K562 (cell line): ENCODE measurements around the gene TMC2. TPM values are rescaled to one million over a fixed set of nuclear protein-coding genes. Genes with fewer than 3 reads are reported as not detected.

ENCODE experiments used
- ATAC-seq: fragments of 200-7000 bp; cut with Tn5 transposase; 3 replicates; pipeline ENCODE4 v1.9.1; 2020; ENCODE audit warnings: moderate library complexity
- BruUV-seq: library from RNA; stranded (reverse); fragments of 400-500 nt; replicated peaks from 2 replicates; lab custom pipeline; 2021; lab: Mats Ljungman, UMichigan
- CTCF ChIA-PET: fragments of 300-600 bp; formaldehyde crosslinking; extraction: SDS; loops from one replicate; lab custom pipeline; 2021; ENCODE audit warnings: low intra/inter-chr PET ratio; lab: Yijun Ruan, JAX
- POLR2A ChIA-PET: fragments of 300-600, 350-650 bp; sonication (Branson Sonifier 250); formaldehyde crosslinking; extraction: SDS; loops from one replicate; lab custom pipeline; 2021; ENCODE audit warnings: antibody characterized with exemption, inconsistent platforms; lab: Yijun Ruan, JAX
- DNase-seq, 4 experiments: peaks; one replicate each; pipeline versions ENCODE4 v3.0.0 to v3.0.0-alpha.2; 2011 to 2018; ENCODE audit warnings: low spot score in 3 of 4, mixed read lengths in 3 of 4; ENCODE audit errors: extremely low read depth in 1 of 4
- FAIRE-seq: peaks from 2 replicates; lab custom pipeline; 2011; peaks lifted over from hg19 to GRCh38; lab: Jason Lieb, UNC
- H2AFZ ChIP-seq: 2 replicates; pipeline ENCODE4 v1.6.0; 2011; ENCODE audit warnings: low read depth, low read length, control low read depth, inconsistent platforms
- H3K27ac ChIP-seq: fragments of 200-600 bp; 3 replicates; pipeline ENCODE4 v1.8.0; 2011; ENCODE audit warnings: low read depth, mild to moderate bottlenecking, control low read depth, inconsistent platforms, low read length, moderate library complexity, mixed read lengths; ENCODE audit errors: extremely low read depth
- H3K27me3 ChIP-seq, 2 experiments: fragments of 300-600 bp in 1 of 2; 2 replicates in 1 of 2; 3 replicates in 1 of 2; pipeline versions ENCODE4 v1.6.0 to v1.8.0; 2011; ENCODE audit warnings: inconsistent platforms in 2 of 2, low read length in 2 of 2, mild to moderate bottlenecking in 1 of 2, mixed read lengths in 1 of 2, moderate library complexity in 1 of 2; ENCODE audit not compliant: control insufficient read depth in 2 of 2, insufficient read depth in 2 of 2
- H3K36me3 ChIP-seq: fragments of 300-600 bp; 3 replicates; pipeline ENCODE4 v1.8.0; 2011; ENCODE audit warnings: mild to moderate bottlenecking, low read length, inconsistent platforms; ENCODE audit not compliant: control insufficient read depth, insufficient read depth
- H3K4me1 ChIP-seq, 2 experiments: fragments of 200-600 bp in 1 of 2; replicated peaks in 1 of 2; 2 replicates in 1 of 2; 3 replicates in 1 of 2; pipeline versions ENCODE4 v1.5.1 to v1.8.0; 2011; ENCODE audit warnings: inconsistent platforms in 2 of 2, low read length in 2 of 2, mild to moderate bottlenecking in 1 of 2, mixed read lengths in 1 of 2, moderate library complexity in 1 of 2; ENCODE audit not compliant: control insufficient read depth in 2 of 2, insufficient read depth in 2 of 2
- H3K4me2 ChIP-seq: 2 replicates; pipeline ENCODE4 v1.6.1; 2011; ENCODE audit warnings: low read length, control low read depth, inconsistent platforms, mixed read lengths; ENCODE audit not compliant: insufficient read depth
- H3K4me3 ChIP-seq: fragments of 200-600 bp; sonication (generic), shearing (Covaris generic); 2 replicates; pipeline ENCODE4 v1.5.1; 2016; ENCODE audit warnings: control low read depth, inconsistent platforms
- H3K79me2 ChIP-seq: fragments of 200-600 bp; 3 replicates; pipeline ENCODE4 v1.8.0; 2011; ENCODE audit warnings: low read length, inconsistent platforms; ENCODE audit not compliant: control insufficient read depth, insufficient read depth
- H3K9ac ChIP-seq, 2 experiments: 2 replicates each; pipeline versions ENCODE4 v1.6.0 to v1.6.1; 2011; ENCODE audit warnings: low read depth in 2 of 2, low read length in 2 of 2, control low read depth in 1 of 2, inconsistent platforms in 1 of 2, mild to moderate bottlenecking in 1 of 2, mixed read lengths in 1 of 2; ENCODE audit not compliant: insufficient read depth in 1 of 2
- H3K9me1 ChIP-seq: one replicate; pipeline ENCODE4 v1.6.0; 2011; ENCODE audit warnings: inconsistent platforms, mild to moderate bottlenecking, low read length, moderate library complexity; ENCODE audit not compliant: control insufficient read depth, insufficient read depth
- H3K9me3 ChIP-seq: replicated peaks from 2 replicates; pipeline ENCODE4 v1.5.1; 2011; ENCODE audit warnings: low read depth, low read length, inconsistent platforms; ENCODE audit not compliant: control insufficient read depth, insufficient read depth
- H4K20me1 ChIP-seq: replicated peaks from 2 replicates; pipeline ENCODE4 v1.6.1; 2011; ENCODE audit warnings: low read length, inconsistent platforms, mixed read lengths; ENCODE audit not compliant: control insufficient read depth, insufficient read depth
- ARNT ChIP-seq, 2 experiments: fragments of 450-650 bp; IDR thresholded peaks; 2 replicates each; pipeline ENCODE4 v1.6.1; 2016; ENCODE audit warnings: mild to moderate bottlenecking in 1 of 2
- DACH1 ChIP-seq: fragments of 450-650 bp; IDR thresholded peaks from 2 replicates; pipeline ENCODE4 v1.6.1; 2018; ENCODE audit not compliant: partially characterized antibody
- FOXA1 ChIP-seq: fragments of 450-650 bp; IDR thresholded peaks from 2 replicates; pipeline ENCODE4 v1.6.1; 2016; ENCODE audit warnings: mild to moderate bottlenecking, borderline replicate concordance
- HDAC1 ChIP-seq, 2 experiments: fragments of 450-650 bp; IDR thresholded peaks; 2 replicates each; pipeline ENCODE4 v1.6.1; 2016 to 2017; ENCODE audit warnings: inconsistent platforms in 1 of 2, mild to moderate bottlenecking in 1 of 2, moderate library complexity in 1 of 2
- MYBL2 ChIP-seq, 2 experiments: fragments of 450-650 bp in 1 of 2; sonication (generic) in 1 of 2; formaldehyde crosslinking in 1 of 2; IDR thresholded peaks; 2 replicates each; pipeline versions ENCODE4 v1.6.1 to v1.8.1; 2017 to 2022; ENCODE audit warnings: borderline replicate concordance in 1 of 2, inconsistent platforms in 1 of 2, low read depth in 1 of 2, mild to moderate bottlenecking in 1 of 2, missing genetic modification reagents in 1 of 2, moderate library complexity in 1 of 2
- RCOR1 ChIP-seq, 2 experiments: IDR thresholded peaks; 2 replicates each; pipeline ENCODE4 v1.6.1; 2012; ENCODE audit warnings: low read depth in 2 of 2, low read length in 2 of 2, borderline replicate concordance in 1 of 2, improper control_type of control experiment in 1 of 2
- SIX5 ChIP-seq, 2 experiments: IDR thresholded peaks; 2 replicates each; pipeline ENCODE4 v1.6.1; 2011; ENCODE audit warnings: low read length in 2 of 2, borderline replicate concordance in 1 of 2, low read depth in 1 of 2, mild to moderate bottlenecking in 1 of 2, moderate library complexity in 1 of 2; ENCODE audit not compliant: insufficient read depth in 1 of 2
- SLC30A9 ChIP-seq: fragments of 250-450 bp; sonication (Bioruptor Pico); IDR thresholded peaks from 2 replicates; pipeline ENCODE4 v1.8.0; 2022; ENCODE audit warnings: mild to moderate bottlenecking, moderate library complexity
- TAF1 ChIP-seq: IDR thresholded peaks from 2 replicates; pipeline ENCODE4 v1.6.1; 2011; ENCODE audit warnings: mild to moderate bottlenecking, low read length, moderate library complexity; ENCODE audit not compliant: insufficient read depth, control insufficient read depth, severe bottlenecking; ENCODE audit errors: extremely low read depth
- ZNF23 ChIP-seq: fragments of 250-450 bp; sonication (Bioruptor Pico); IDR thresholded peaks from 2 replicates; pipeline ENCODE4 v1.4.0; 2020; ENCODE audit warnings: mild to moderate bottlenecking
- ZNF3 ChIP-seq: fragments of 250-450 bp; sonication (Bioruptor Pico); IDR thresholded peaks from 2 replicates; pipeline ENCODE4 v1.5.0; 2021; ENCODE audit warnings: mild to moderate bottlenecking, moderate library complexity
- ZNF507 ChIP-seq: conservative IDR thresholded peaks from 2 replicates; pipeline ENCODE4 v1.6.1; 2017; ENCODE audit warnings: missing genetic modification characterization, missing compliant biosample characterization
- ZNF586 ChIP-seq: fragments of 450-650 bp; formaldehyde crosslinking; conservative IDR thresholded peaks from 2 replicates; pipeline ENCODE4 v1.4.0; 2020; ENCODE audit warnings: mild to moderate bottlenecking, moderate library complexity
- ZNF75A ChIP-seq: fragments of 450-650 bp; formaldehyde crosslinking; IDR thresholded peaks from 2 replicates; pipeline ENCODE4 v1.4.0; 2020; ENCODE audit warnings: mild to moderate bottlenecking
- WGBS: fragments of 100-300 bp; shearing (Covaris generic); methylation state at CpG from one replicate; pipeline ENCODE4 v1.1.6; 2016; ENCODE audit warnings: low coverage, mixed read lengths; ENCODE audit not compliant: insufficient coverage; ENCODE audit errors: missing lambda C conversion rate; 5-methylcytosine and 5-hydroxymethylcytosine counted together
- in situ Hi-C: fragments of 300-500 bp; cut with MboI; formaldehyde crosslinking; loops from 4 replicates; pipeline ENCODE4 v1.15.0; 2018; ENCODE audit warnings: inconsistent platforms, mixed read lengths
- intact Hi-C: fragments of 100-400 bp; cut with micrococcal nuclease; formaldehyde crosslinking; loops from 2 replicates; pipeline ENCODE4 v1.14.2; 2022
- polyA plus RNA-seq, 8 experiments: library from polyadenylated mRNA; depleted of rRNA in 4 of 8; stranded (reverse) in 5 of 8; unstranded in 3 of 8; fragments of >200 nt; fragmentation: Nextera tagmentation in 2 of 8; fragmentation: Illumina TruSeq in 1 of 8; extraction: Ambion mirVana in 2 of 8; extraction: Trizol in 1 of 8; gene quantifications; 2 replicates each; pipeline versions ENCODE4 v1.2.1 to v1.2.3, GENCODE V29; 2011 to 2014; ENCODE audit warnings: inconsistent platforms in 1 of 8, missing spikeins in 1 of 8
- total RNA-seq, 7 experiments: library from RNA; depleted of rRNA in 6 of 7; stranded (reverse); fragments of >200 nt in 6 of 7; fragmentation: Illumina TruSeq in 2 of 7; extraction: Trizol in 2 of 7; gene quantifications; 2 replicates each; pipeline versions ENCODE4 v1.2.1 to v1.2.3, GENCODE V29; 2011 to 2021; ENCODE audit warnings: low replicate concordance in 1 of 7

Gene TMC2
- total and polyA plus RNA-seq, 9 of the 15 experiments (the other 6 are each of a cell fraction or from before 2014, with no cell fraction given): not detected

GRCh38 chr20:2535711-2536559, 438 bp upstream of the TMC2 start:
- Histone ChIP-seq H3K79me2 (no peaks in the 10 kb centered on the region), H3K4me3 (no peak overlapping the region), H3K9ac (0 out of 4 replicates have a peak overlapping the region, but pooled peaks of 1 of the 2 experiments have one; percentile 26), H2AFZ (no peak overlapping the region), H3K9me3 (no peaks in the 10 kb centered on the region), H3K4me2 (no peak overlapping the region), H3K36me3 (no peaks in the 10 kb centered on the region), H3K27me3 (peaks cover 14 to 43% of the 10 kb centered on the region in 2 experiments; a peak in 4 of 5 replicates), H4K20me1 (no peaks in the 10 kb centered on the region), H3K9me1 (no peaks in the 10 kb centered on the region), H3K4me1 (peaks cover 0 to 10% of the 10 kb centered on the region in 2 experiments; a peak in 2 of 5 replicates), H3K27ac (no peak overlapping the region)
- ATAC-seq (no peak), DNase-seq (no peak), FAIRE-seq (no peak)
- ChIA-PET CTCF (no interaction called here), POLR2A (no interaction called here)
- TF ChIP-seq ZNF23 (CRISPR knock-in tag): no peak
- TF ChIP-seq ZNF75A (CRISPR knock-in tag): no peak
- TF ChIP-seq ARNT (IDR thresholded peaks at IDR 0.05): no peak
- TF ChIP-seq MYBL2 (IDR thresholded peaks at IDR 0.05; ENCODE audit: low read depth): no peak
- TF ChIP-seq MYBL2 (CRISPR knock-in tag; IDR thresholded peaks at IDR 0.05; ENCODE audit: borderline replicate concordance): no peak
- no peak for TF ChIP-seq SIX5 (IDR thresholded peaks at IDR 0.05; ENCODE audit: borderline replicate concordance in 1 of 2, insufficient read depth in 1 of 2, low read depth in 1 of 2, low read length in 2 of 2)
- TF ChIP-seq TAF1: no peak
- TF ChIP-seq RCOR1 (IDR thresholded peaks at IDR 0.05; ENCODE audit: borderline replicate concordance in 1 of 2, low read depth in 2 of 2, low read length in 2 of 2): no peak
- no peak for TF ChIP-seq DACH1
- no peak for TF ChIP-seq SLC30A9 (CRISPR knock-in tag)
- TF ChIP-seq ZNF3 (CRISPR knock-in tag): no peak
- TF ChIP-seq ZNF507 (tag): no peak
- no peak for TF ChIP-seq FOXA1
- no peak for TF ChIP-seq HDAC1 (IDR thresholded peaks at IDR 0.05)
- TF ChIP-seq ZNF586 (CRISPR knock-in tag): no peak
- BruUV-seq: no TSS peak
- intact Hi-C loops (no loop called here), in situ Hi-C loops (no loop called here)
- whole genome bisulfite sequencing: 2% methylated on average over 8 of the region's 12 CpGs
